Lower leg skin (tissue), 4 donors: ENCODE results near the gene EVI5. TPM values are rescaled to one million over a fixed set of nuclear protein-coding genes. Genes with fewer than 3 reads are reported as not detected.

Experiments used
- DNase-seq, 2 donors: peaks; one replicate each; pipeline ENCODE4 v3.0.0-alpha.2; 2019; ENCODE audit warnings: low spot score in 2 of 2
- H3K4me3 ChIP-seq: fragments of 200-600 bp; sonication (generic); 2 replicates; pipeline ENCODE4 v1.5.1; 2017; ENCODE audit warnings: mild to moderate bottlenecking, low read depth; ENCODE audit not compliant: poor library complexity, severe bottlenecking
- POLR2A ChIP-seq, 2 donors: fragments of 450-650 bp; IDR thresholded peaks; one replicate each; pipeline ENCODE4 v1.6.1; 2016 to 2017; ENCODE audit warnings: antibody characterized with exemption in 2 of 2, mild to moderate bottlenecking in 1 of 2, moderate library complexity in 1 of 2
- WGBS, 2 donors: methylation state at CpG; one replicate each; pipeline ENCODE4 v1.1.5; 2018; 5-methylcytosine and 5-hydroxymethylcytosine counted together
- intact Hi-C: fragments of 100-400 bp; cut with DNase I; formaldehyde crosslinking; loops from one replicate; pipeline ENCODE4 v1.15.0; 2023; ENCODE audit warnings: low total_unique reads
- total RNA-seq, 4 donors: library from RNA; depleted of rRNA; stranded (reverse); fragments of >200 nt; gene quantifications; one replicate each; pipeline ENCODE4 v1.1.0, GENCODE V29; 2016
- TF ChIP-seq, protein P1 (sequence below), 3 donors: fragments of 450-650 bp; IDR thresholded peaks; one replicate each; pipeline ENCODE4 v1.5.1; 2016; ENCODE audit warnings: antibody characterized with exemption in 3 of 3, mild to moderate bottlenecking in 3 of 3, moderate library complexity in 2 of 3

The EVI5 gene
- total RNA-seq, 4 donors from 2014 or later = 14.2 to 26.3 (median 21.4) TPM

DNA sequence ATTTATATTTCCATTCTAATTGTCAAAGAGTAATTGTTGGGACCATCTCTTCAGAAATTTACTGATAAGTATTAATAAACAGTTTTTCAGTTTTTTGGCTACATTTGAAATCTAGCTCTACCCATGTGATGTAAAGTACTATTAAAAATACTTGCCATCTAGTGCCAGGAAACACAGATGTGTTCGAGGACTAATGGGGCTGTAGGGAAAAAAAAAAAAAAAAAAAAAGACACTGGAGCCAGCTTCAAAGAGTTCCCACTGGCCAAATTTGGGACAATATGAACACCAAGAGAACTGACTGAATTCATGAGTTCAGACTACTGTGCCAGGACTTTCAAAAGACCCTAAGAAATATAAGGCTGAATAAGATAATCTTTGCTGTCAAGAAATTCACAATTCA lies 233.0 kb downstream of the EVI5 start:
- no peak overlapping the region for H3K4me3 ChIP-seq
- intact Hi-C loops = no loop called here

GRCh38 chr1:92544756-92545165 lies 240.1 kb downstream of the EVI5 start:
- TF ChIP-seq POLR2A (IDR thresholded peaks at IDR 0.05) = no peak
- TF ChIP-seq, protein P1, sequence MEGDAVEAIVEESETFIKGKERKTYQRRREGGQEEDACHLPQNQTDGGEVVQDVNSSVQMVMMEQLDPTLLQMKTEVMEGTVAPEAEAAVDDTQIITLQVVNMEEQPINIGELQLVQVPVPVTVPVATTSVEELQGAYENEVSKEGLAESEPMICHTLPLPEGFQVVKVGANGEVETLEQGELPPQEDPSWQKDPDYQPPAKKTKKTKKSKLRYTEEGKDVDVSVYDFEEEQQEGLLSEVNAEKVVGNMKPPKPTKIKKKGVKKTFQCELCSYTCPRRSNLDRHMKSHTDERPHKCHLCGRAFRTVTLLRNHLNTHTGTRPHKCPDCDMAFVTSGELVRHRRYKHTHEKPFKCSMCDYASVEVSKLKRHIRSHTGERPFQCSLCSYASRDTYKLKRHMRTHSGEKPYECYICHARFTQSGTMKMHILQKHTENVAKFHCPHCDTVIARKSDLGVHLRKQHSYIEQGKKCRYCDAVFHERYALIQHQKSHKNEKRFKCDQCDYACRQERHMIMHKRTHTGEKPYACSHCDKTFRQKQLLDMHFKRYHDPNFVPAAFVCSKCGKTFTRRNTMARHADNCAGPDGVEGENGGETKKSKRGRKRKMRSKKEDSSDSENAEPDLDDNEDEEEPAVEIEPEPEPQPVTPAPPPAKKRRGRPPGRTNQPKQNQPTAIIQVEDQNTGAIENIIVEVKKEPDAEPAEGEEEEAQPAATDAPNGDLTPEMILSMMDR (IDR thresholded peaks at IDR 0.05) = no peak
- DNase-seq = no peak
- intact Hi-C loops = no loop called here
- WGBS, 2 donors = 86 to 98% methylated on average over 2 of the region's 2 CpGs
- no peak overlapping the region for H3K4me3 ChIP-seq

More for the DNA sequence above, 233.0 kb downstream of the EVI5 start:
- WGBS, 2 donors = 6 to 12% methylated on average over 1 of the region's 1 CpG
- TF ChIP-seq, protein P1 (IDR thresholded peaks at IDR 0.05) = no peak
- no peak for TF ChIP-seq POLR2A (IDR thresholded peaks at IDR 0.05)
- DNase-seq = no peak

DNA sequence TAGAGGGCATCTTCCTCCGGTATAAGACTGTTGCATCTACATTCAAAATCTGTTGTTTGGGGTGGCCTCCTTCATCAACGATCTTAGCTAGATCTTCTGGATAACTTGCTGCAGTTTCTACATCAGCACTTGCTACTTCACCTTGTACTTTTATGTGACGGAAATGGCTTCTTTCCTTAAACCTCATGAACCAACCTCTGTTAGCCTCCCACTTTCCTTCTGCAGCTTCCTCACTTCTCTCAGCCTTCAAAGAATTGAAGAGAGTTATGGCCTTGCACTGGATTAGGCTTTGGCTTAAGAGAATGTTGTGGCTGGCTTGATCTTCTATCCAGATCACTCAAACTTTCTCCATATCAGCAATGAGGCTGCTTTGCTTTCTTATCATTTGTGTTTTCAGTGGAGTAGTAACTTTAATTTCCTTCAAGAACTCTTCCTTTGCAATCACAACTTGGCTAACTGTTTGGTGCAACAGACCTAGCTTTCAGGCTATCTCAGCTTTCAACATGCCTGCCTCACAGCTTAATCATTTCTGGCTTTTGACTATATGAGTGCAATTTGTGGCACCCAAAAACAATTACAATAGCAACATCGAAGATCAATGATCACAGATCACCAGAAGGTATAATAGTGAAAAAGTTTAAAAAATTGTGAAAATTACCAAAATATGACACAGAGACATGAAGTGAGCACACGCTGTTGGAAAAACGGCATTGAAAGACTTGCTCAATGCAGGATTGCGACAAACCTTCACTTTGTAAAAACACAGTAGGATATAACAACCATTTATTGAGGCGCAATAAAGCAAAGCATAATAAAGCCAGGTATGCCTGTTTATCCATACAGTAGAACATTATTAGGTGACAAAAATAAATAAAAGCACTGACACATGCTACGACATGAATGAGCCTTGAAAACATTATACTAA lies 241.5 kb downstream of the EVI5 start:
- WGBS, 2 donors = 92 to 95% methylated on average over 9 of the region's 9 CpGs

DNA sequence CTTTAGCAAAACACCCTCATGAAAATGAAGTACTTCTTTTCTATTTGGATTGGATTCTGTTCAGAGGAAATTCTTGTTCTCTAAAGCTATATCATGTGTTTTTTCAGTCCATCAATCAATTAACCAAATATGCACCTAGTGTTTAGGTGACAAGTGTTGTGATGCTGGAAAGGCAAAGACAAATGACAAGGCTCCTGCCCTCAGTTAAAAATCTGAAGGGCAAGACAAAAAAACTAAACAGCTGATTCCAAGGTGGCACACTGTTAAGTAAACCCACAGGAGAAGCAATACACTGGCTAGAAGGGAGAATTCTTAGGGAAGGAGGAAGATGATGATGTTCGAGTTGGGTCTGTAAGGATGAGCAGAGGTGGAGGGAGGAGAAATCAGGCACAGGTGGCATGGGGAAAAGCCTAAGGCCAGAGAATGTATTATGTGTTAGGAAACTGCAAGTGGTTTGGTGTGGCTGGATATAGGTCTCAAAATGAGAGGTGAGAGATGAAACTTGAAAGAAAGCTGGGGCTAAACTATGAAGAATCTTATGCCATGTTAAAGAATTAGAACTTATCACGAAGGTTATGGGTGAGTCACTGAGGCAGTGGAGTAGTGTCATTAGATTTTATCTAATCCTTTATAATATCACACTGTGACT lies 246.4 kb downstream of the EVI5 start:
- H3K4me3 ChIP-seq = no peak overlapping the region
- TF ChIP-seq POLR2A (IDR thresholded peaks at IDR 0.05) = no peak
- TF ChIP-seq, protein P1 (IDR thresholded peaks at IDR 0.05) = no peak
- intact Hi-C loops = no loop called here
- 73 to 79% methylated on average over 2 of the region's 2 CpGs for WGBS, 2 donors
- DNase-seq = no peak

More for the DNA sequence above, 241.5 kb downstream of the EVI5 start:
- H3K4me3 ChIP-seq = no peak overlapping the region
- TF ChIP-seq, protein P1 (IDR thresholded peaks at IDR 0.05) = no peak
- TF ChIP-seq POLR2A (IDR thresholded peaks at IDR 0.05) = no peak
- intact Hi-C loops = no loop called here
- DNase-seq = no peak

DNA sequence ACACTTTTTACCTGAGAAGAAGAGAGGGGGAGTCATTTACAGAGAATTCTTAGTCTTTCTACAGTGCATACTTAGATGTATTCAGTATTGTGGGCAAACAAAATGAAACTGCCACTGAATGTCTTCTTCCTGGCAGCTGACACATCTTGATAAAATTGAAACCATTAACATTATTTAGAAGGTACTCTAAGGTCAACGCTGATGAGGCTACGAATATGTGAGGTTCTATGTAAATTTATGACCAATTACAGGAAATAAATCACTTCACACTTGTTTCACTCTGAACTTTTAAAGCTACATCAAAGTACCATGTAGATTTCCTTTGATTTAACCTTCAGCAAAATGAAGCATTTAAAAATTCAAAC lies 246.9 kb downstream of the EVI5 start:
- WGBS, 2 donors = 5 to 11% methylated on average over 2 of the region's 2 CpGs
- intact Hi-C loops = no loop called here
- DNase-seq = no peak
- no peak for TF ChIP-seq POLR2A (IDR thresholded peaks at IDR 0.05)
- TF ChIP-seq, protein P1 (IDR thresholded peaks at IDR 0.05) = no peak
- H3K4me3 ChIP-seq = no peak overlapping the region
